Omental fat pad (tissue), 4 donors: Measurements from ENCODE around the gene AATK. TPM values are rescaled to one million over a fixed set of nuclear protein-coding genes. Genes with fewer than 3 reads are reported as not detected.

Source experiments
- ATAC-seq: fragments of 150-250 bp; one replicate; pipeline ENCODE4 v1.9.1; 2016; ENCODE audit warnings: mild to moderate bottlenecking, moderate library complexity; ENCODE audit not compliant: low FRiP score
- DNase-seq: peaks from one replicate; pipeline ENCODE4 v3.0.0-alpha.2; 2019; ENCODE audit warnings: low spot score
- total RNA-seq, 4 donors: library from RNA; depleted of rRNA; stranded (reverse); fragments of >200 nt; gene quantifications; one replicate each; pipeline ENCODE4 v1.1.0, GENCODE V29; 2016
- TF ChIP-seq, protein P1 (sequence below), 3 donors: fragments of 450-650 bp; IDR thresholded peaks; one replicate each; pipeline ENCODE4 v1.5.1; 2016 to 2017; ENCODE audit warnings: antibody characterized with exemption in 3 of 3, mild to moderate bottlenecking in 3 of 3, moderate library complexity in 2 of 3

Gene AATK
- total RNA-seq, 4 donors from 2014 or later = 1.3 to 6.0 (median 3.1) TPM

DNA sequence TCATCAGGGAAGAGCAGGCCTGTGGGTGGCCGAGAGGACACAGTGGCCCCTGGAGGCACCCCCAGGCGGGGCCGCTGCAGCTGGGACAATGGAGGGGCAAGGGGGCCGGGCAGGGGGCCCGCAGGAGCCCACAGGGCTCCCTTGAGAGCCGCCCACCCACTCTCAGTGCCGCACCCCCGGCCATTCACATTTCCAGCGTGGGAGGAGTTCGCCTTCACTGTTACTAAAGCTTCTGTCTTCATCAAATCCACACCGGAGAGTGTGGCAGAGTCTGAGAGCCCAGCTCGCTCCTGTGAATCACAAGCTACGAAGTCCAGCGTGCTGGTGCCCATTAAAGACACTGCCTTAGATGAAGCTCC is 21.6 kb downstream of the AATK start:
- no peak for DNase-seq
- no peak for ATAC-seq
- TF ChIP-seq, protein P1, sequence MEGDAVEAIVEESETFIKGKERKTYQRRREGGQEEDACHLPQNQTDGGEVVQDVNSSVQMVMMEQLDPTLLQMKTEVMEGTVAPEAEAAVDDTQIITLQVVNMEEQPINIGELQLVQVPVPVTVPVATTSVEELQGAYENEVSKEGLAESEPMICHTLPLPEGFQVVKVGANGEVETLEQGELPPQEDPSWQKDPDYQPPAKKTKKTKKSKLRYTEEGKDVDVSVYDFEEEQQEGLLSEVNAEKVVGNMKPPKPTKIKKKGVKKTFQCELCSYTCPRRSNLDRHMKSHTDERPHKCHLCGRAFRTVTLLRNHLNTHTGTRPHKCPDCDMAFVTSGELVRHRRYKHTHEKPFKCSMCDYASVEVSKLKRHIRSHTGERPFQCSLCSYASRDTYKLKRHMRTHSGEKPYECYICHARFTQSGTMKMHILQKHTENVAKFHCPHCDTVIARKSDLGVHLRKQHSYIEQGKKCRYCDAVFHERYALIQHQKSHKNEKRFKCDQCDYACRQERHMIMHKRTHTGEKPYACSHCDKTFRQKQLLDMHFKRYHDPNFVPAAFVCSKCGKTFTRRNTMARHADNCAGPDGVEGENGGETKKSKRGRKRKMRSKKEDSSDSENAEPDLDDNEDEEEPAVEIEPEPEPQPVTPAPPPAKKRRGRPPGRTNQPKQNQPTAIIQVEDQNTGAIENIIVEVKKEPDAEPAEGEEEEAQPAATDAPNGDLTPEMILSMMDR (IDR thresholded peaks at IDR 0.05) = no peak

DNA sequence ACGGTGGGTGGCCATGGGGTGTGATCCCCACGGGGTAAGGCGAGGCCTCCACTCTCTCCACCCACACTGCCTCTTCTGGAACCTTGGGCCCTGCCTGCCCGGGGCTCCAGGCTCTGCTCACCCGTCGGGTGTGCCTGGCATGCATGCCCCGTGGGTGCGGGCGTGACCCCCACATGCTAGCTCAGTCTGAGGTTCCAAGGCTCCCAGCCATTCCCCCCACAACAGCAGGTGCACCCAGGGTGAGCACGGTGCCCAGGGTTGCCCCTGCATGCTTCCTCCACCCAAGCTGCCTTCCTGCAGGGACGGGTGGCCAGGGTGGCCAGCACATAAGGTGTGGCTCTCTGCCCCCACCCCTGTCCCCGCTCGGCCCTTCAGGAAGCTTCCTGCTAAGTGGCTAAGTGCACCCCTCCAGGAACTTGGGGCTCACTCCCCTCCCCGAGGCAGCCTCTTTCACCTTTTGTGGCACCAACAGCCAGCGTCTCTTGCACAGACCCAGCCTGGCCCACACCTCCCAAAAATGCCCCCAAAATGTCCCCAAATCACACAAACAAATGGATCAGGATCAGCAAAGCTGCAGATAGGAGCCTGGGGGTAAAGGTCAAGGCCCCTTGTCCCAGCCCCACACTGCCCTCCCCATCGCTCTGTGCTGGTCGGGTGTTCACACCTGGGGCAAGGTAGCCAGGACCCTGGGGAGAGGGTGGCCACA is 22.2 kb downstream of the AATK start:
- no peak for ATAC-seq
- DNase-seq = no peak
- TF ChIP-seq, protein P1 (IDR thresholded peaks at IDR 0.05) = no peak

DNA sequence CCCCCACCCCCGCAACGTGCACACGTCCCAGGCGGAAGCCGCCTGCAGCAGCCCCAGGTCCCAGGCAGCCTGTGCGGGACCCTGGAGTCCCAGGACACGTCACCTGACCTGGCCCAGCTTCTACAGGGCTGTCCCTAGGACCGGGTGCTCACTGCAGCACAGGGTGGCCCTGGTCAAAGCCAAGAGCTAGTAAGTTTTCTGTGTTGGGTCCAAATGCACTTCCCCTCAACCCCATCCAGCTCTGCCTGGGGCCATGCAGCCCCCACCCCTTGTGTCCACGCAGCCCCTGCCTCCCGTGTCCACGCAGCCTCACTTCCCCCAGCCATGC is 22.9 kb downstream of the AATK start:
- ATAC-seq = no peak
- TF ChIP-seq, protein P1 (IDR thresholded peaks at IDR 0.05) = no peak
- no peak for DNase-seq

DNA sequence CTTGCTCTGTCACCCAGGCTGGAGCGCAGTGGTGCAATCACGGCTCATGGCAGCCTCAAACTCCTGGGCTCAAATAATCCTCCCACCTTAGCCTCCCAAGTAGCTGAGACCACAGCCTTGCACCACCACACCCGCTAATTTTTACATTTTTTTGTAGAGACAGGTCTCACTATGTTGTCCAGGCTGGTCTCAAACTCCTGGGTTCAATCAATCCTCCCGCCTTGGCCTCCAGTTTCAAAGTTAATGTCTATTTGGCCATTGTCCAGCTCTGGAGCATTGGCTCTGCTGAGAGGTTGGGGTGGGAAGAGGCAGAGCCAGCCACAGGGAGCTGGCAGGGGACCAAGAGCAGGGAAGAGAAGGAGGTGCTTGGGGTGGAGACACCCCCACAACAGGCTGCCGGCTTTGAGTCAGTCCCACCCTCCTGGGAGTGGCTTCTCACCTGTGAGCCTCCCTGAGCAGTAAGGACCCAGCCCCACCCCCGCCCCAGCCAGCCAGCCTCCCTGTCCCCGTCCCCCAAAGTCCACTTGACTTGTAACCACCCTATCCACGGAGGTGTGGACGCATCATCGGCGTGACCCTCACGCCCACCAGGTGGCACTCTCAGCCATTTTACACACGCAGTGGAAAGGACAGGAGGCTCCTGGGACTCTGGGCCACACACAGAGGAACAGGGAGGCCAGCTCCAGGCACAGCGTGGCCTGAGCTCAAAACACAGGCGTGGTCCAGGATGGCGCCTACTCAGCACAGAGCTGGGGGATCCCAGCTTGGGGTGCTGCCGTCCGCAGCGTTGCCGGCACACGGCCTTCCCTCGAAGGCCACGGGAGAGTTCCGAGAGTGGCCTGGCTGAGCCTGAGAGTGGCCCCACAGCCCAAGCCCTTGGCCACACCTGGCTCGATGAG is 23.5 kb downstream of the AATK start:
- peak; percentile 46 for ATAC-seq
- TF ChIP-seq, protein P1 (IDR thresholded peaks at IDR 0.05) = no peak
- DNase-seq = peak; percentile 60

DNA sequence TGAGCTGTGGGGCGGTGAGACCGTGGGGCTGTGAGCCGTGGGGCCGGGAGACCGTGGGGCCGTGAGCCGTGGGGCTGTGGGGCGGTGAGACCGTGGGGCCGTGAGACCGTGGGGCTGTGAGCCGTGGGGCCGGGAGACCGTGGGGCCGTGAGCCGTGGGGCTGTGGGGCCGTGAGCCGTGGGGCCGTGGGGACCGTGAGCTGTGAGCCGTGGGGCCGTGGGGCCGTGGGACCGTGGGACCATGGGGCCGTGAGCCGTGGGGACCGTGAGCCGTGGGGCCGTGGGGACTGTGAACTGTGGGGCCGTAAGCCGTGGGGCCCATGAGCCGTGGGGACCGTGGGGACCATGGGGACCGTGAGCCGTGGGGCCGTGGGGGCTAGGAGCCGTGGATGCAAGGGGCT is 25.3 kb downstream of the AATK start:
- TF ChIP-seq, protein P1 (IDR thresholded peaks at IDR 0.05) = no peak
- ATAC-seq = no peak
- DNase-seq = no peak

DNA sequence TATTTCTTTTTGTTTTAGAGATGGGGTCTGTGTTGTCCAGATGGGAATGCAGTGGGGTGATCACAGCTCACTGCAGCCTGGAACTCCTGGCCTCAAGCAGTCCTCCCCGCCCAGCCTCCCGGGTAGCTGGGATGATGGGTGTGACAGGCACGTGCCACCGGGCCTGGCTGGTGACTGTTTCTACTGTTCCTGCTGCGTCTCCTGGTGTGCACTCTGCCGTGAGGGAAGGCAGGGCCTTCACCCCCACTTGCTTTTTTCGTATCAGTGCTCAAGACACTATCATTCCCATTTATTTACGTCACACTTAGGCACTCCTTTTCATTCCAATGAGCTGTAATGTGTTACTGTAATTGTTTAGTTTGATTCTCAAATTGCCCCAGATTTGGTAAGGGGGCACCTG is 26.0 kb downstream of the AATK start:
- TF ChIP-seq, protein P1 (IDR thresholded peaks at IDR 0.05) = no peak
- DNase-seq (no peak), ATAC-seq (no peak)

DNA sequence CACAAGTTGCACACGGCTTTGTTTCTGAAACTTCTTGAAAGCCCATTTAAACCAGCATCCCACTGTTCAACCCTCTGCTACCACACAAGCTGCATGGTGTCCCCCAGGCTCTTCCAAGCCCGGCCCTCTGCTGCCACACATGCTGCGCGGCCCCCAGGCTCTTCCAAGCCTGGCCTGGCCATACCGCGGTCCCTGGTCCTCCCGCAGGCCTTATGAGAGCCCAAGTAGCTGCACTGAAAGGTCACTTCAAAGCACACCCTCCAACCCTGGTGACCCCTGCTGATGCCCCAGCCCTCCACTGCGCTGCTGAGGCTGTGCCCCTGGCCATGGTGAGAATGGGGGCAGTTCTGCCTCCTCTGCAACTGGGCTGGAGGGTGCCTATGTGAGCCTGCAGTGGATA is 26.6 kb downstream of the AATK start:
- DNase-seq (no peak), ATAC-seq (no peak)
- TF ChIP-seq, protein P1 (IDR thresholded peaks at IDR 0.05) = no peak
